A172 (cell line): ENCODE data around the gene ANKS1B. TPM values are rescaled to one million over a fixed set of nuclear protein-coding genes. Genes with fewer than 3 reads are reported as not detected.

ENCODE experiments used
- DNase-seq: peaks from one replicate; pipeline ENCODE4 v3.0.0-alpha.2; 2015; ENCODE audit warnings: low spot score
- total RNA-seq: library from RNA; depleted of rRNA; stranded (reverse); fragments of >200 nt; shearing (Covaris generic); gene quantifications from 2 replicates; pipeline ENCODE4 v1.2.3, GENCODE V29; 2014

The ANKS1B gene
- total RNA-seq, 1 experiment from 2014 or later: 0.24 TPM

DNA sequence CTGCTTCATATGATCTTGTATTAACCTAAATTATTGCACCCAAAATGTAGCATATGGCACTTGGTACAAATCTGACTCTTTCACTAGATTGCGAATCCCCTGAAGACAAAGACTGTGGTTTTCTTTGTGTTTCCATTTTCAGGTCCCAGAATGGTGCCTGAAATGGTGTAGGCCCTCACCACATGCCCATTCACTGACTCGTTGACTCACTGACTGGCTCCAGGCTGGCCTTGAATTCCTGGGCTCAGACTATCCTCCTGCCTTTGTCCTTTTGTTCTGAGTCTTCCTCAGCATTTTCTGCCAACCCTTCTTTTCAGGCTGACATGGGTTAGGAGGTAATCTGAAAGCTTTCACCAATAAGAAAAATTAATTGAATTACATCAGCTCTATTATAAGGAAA lies 705.8 kb downstream of the ANKS1B start:
- no peak for DNase-seq

DNA sequence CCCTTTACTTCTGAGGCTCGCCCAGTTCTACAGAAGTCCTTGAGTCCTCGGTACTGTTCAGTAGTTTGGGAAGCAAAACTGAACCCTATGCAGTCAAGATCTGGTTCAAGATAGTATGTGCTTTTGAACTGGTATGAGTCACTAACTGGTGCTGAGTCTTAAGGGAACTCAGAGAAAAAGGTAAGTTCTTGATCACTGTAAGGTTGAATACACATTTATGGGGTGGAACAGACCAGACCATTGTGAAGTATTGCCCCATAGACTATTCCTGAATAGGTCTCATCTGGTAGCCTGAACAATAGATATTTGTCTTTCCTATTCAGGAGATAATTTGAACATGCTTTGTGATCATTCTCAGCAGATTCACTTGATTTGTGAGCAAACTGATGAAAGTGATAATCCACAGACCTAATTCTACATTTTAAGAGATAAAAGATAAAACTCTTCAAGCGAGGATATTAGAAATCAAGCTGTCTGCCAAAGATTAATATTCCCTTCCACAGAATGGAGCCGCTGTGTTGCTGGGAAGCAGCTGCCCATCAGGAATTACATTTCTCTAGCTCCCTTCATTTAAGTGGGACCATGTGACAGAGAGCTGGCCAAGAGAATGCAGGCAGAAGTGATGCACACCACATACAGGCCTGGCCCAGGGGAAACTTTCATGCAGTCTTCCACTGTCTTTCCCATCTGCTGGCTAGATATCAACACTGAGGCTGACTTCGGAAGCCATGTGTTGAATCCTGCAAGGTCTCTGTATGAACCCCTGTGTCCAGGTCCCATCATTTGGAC lies 707.0 kb downstream of the ANKS1B start:
- no peak for DNase-seq

DNA sequence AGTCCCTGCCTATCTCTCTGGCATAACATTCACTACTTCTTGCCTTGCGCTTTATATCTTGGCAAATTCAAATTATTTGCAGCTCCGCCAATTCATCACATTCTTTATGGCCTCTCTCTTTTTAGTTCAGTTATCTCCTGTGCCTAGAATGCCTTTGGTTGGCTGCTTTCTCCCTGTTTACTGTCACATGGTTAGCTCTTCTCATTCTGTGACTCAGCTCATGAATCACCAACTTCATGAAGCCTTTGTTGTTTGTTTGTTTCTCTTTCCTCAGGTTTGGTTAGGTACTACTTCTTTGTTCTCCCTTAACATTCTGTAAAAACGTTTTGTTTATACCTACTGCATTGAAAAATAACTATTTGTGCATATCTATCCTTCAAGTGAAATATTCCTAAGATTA lies 713.7 kb downstream of the ANKS1B start:
- DNase-seq: peak; percentile 56

DNA sequence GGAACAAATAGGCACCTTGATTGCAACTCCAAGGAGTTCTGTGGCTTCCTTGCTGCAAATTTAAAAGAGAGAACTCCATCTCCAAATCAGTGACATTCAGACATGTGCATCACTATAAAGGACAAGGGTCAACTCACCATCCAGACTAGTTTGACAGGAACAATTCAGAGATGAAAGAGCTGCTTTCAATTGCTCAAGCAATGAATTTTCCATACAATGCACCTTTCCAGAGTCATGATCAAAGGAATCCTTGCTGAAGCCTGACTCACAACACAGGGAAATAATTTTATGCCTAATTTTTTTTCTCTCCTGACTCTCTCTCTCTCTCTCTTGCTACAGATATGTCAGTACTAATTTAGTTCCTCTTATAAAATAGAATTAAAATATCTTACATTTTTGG lies 717.7 kb downstream of the ANKS1B start:
- no peak for DNase-seq

DNA sequence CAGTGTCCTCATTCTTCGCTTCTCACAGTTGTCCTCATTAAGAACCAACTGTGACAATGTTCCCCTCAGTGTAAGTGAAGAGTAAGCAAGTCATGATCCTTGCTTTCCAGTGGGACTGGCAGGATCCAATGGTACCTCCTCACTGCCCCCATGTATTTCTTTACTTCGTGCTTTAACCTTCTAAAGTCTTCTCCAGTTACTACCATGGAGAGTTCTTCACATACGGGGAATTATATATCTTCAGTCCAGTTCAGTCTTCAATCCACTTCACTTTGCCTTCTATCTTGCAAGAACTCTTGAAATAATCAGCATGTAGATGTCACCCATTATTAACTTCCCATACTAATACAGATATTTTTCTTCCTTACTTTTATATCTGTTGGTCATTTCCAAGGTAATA lies 719.1 kb downstream of the ANKS1B start:
- DNase-seq: no peak

DNA sequence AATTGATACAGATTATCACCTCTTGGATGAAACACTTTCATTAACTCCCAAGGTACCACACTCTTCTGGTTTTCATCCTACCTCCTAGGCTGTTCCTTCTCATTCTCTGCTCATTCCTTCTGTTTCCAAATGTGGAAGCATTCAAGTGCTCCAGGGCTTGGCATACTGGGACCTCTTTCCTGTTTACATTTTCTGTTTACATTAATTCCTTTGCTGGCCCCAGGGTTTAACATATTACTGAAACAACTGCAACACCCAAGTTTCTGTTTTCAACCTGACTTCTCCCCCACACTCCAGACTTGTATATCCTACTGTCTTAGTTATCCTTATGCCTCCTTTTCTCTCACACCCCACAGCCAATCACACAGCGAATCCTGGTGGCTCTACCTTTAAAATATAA lies 723.5 kb downstream of the ANKS1B start:
- no peak for DNase-seq

DNA sequence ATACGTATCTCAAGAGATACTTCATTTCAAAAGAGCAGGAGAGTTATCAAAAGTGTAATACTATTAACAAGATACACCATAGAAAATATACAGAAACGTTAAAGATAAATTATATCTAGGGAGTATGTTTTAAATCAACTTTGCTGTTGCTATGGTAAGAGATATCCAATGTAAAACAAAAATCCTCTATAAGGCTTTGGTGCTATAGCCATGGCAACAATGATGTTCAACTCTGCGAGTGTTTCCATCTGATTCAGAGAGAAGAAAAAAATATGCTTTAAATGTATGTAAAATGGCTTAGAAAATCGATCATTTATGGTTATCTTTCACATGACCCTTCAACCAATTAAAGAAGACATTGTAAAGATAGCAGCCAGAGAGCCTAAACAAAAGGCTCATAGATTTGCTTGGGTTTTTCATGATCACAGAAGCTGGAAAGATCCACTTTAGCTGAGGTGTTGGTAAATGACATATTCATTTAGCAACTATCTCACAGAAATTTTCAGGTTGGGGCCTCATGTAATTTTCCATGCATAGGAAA lies 724.2 kb downstream of the ANKS1B start:
- no peak for DNase-seq

DNA sequence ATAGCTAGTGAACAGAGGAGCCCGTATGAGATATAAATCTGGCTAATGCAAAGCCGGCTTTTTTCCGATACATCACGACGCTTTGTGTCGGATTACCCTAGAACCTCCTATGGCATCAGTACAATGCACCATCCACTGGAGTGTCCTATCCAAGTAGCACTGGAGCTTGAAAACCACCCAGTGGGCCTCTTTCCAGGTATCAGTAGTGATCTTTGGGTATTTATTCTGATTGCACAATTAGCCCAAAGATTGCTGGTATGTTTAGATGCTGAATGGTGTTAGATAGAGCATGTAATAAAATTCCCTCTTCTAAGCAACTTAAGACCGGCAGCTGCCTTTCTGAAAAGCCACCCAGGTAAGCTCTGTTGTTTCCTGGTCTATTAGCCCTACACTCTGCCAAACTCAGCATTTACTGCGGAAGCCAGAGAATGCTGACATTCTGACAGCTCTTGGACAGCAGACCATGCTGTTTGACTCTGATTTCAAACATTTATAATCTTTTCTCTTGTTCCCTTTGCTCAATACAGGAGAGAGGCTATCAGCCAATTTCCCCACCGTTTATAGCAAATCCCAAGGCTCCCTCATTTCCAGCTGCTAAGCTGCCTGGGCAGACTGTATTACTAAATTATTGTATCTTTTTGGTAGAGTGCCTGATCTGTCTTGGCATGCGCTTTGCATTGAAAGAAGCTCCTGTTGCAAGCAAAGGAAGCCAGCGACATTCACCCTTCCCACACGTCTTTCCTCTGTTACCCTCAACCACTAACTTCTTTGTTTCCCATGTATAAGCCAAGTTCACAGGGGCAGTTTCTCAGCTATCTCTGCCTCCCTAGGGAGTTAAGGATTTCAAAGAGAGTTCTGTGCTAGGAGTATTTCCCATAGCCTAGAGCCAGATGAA lies 725.4 kb downstream of the ANKS1B start:
- DNase-seq: no peak

DNA sequence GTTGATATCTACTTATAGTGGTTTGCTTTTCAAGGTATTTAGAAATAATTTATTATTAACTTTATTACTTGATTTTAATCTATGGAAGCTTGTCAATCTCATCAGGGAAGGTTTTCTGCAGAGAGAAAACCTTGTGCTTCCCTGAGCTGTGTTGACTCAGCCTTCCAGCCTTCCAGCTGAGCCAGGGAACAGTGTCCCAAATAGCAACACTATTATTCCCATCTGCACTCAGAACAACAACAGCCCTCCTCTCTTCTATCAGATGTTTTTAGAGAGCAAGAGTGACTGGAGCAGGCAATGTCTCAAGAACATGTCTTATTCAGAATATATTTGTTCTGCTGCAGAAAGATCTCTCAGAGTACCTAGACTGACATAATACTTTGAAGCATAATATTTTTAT lies 727.1 kb downstream of the ANKS1B start:
- DNase-seq: no peak

DNA sequence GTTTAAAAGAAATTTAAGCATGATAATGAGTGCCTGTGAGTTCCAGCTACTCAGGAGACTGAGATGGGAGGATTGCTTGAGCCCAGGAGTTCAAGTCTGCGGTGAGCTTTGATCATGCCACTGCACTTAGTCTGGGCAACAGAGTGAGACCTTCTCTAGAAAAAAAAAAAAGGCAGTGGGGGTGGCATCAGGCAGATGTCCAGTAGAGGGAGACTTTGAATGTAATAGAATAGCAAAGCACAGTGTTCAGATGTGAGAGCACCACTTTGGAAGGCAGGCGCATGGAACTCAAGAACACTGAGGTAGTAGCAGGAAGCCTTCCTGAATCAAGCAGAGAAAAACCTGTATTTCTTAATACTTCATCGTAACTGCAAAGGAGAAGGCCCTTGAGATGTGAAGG lies 731.7 kb downstream of the ANKS1B start:
- DNase-seq: peak; percentile 4

DNA sequence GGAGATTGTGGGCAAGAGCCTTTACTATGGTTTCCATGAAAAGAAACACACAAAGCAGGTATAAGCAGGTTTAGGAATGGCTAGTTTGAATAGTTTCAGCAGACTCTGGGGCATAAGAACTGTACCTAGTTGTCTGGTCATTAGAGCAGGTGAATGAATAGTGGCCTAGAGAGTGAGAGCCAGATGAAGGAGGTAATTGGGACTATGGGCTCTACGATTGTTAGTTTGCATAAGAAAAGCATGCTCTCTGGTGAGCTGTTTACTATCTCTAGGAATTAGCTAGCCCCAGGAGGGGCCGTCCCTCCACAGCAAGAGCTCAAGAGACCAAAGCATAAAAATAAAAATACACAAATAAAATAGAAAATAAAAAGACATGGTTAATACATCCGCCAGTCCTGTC lies 734.6 kb downstream of the ANKS1B start:
- no peak for DNase-seq

DNA sequence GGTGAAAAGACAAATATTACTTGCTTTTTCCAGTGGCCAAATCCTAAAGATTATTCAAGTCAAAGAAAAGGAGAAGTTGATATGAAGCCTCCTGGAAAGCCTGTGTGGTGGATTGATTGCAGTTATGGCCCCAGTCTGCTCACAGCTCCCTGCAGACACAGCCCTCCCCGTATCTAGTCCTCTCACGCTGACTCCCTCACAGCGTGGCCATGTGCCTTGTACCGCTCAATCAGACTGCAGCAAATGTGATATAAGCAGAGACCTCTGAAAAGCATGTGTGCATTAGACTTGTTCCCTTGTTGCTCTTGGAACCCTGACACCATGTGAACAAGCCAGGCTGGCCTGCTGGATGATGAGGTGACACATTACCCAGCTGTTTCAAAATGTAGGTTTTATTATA lies 735.2 kb downstream of the ANKS1B start:
- DNase-seq: no peak

DNA sequence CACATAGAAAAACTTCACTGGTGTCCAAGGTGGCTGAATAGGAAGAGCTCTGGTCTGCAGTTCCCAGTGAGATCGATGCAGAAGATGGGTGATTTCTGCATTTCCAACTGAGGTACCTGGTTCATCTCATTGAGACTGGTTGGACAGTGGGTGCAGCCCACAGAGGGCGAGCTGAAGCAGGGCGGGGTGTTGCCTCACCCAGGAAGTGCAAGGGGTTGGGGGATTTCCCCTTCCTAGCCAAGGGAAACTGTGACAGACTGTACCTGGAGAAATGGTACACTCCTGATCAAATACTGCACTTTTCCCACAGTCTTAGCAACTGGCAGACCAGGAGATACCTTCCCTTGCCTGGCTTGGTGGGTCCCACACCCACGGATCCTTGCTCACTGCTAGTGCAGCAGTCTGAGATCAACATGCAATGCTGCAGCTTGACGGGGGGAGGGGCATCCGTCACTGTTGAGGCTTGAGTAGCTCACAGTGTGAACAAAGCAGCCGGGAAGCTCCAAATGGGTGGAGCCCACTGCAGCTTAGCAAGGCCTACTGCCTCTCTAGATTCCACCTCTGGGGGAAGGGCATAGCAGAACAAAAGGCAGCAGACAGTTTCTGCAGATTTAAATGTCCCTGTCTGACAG lies 746.7 kb downstream of the ANKS1B start:
- peak; percentile 2 for DNase-seq

DNA sequence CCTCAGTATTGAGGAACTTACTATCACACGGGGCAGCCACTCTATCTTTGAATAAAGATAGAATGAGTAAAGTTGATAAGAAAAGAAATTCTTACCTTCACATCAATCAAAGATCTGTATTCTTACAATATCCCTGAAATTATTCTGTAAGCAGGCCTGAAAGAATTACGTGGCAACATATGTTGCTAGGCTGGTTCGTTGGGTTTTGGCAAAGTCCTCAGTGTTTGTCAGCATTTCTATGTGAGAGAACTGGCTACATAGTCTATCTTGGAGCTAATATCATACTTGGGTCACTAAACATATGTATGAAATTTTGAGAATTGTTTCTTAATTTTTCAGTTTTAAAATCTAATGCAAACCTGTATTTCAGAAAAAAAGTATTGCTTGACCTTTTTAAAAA lies 749.4 kb downstream of the ANKS1B start:
- DNase-seq: no peak

DNA sequence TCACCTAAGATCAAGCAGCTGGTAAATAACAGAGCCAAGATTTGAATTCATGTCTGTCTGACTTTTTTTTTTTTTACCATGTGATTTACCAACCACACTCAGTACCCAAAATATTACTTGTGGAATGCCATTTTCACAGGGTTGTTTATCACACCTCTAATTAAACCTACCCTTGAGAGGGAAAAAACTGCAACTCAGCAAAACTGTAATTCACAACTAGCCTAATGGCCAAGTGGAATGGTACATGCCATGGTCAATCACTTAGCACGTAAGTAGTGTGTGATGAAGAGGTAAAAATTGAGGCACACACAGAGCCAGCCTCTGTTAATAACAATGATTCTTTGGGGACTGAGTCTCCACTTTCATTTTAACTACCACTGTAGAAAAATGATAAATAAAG lies 750.0 kb downstream of the ANKS1B start:
- no peak for DNase-seq

DNA sequence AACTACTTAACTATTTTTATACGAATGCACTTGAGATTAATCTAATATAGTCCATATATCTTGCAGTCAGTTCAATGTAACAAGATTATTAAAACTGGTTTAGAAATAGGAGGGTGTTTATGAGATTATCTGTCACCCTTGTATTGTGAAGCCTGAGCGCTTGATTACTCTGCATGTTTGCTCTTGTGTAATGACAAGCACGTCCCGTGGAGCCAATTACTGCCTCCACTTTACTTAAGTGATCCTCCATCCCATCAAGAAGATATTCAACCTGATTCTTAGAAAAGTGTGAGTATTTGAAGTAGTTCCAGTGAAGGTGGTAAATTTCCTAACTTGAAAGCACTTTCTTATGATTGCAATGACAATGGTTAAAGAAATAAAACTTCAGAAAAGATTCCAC lies 752.4 kb downstream of the ANKS1B start:
- no peak for DNase-seq

DNA sequence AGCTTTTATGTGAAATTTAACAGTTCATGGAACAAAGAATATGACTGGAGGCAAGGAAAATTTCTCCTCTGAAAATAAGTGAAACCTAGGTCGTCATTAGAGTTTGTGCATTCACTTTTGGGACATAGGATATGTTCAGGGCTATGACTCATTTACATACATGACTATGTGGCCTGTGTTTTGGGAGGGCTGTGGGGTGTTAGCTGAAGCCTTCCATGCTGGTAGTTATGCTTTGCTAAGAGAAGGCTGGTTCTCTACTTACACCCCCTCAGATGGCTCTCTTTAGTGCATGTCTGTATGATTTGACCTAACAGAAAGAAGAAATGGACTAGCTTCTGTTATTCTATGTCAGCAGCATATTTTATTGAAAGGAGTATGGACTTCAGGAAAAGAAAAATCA lies 753.7 kb downstream of the ANKS1B start:
- DNase-seq: no peak

DNA sequence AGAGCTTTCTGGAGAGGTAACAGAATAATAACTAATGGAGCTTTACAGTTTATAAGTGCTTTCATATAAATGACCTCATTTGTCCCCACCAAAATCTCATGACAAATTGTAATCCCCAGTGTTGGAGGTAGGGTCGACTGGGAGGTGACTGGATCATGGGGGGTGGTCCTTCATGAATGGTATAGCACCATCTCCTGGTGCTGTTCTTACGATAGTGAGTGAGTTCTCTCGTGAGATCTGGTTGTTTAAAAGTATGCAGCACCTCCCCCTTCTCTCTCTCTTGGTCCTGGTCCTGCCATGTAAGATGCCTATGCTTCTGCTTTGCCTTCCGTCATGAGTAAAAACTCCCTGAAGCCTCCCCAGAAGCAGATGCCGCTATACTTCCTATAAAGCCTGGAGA lies 760.5 kb downstream of the ANKS1B start:
- DNase-seq: no peak

DNA sequence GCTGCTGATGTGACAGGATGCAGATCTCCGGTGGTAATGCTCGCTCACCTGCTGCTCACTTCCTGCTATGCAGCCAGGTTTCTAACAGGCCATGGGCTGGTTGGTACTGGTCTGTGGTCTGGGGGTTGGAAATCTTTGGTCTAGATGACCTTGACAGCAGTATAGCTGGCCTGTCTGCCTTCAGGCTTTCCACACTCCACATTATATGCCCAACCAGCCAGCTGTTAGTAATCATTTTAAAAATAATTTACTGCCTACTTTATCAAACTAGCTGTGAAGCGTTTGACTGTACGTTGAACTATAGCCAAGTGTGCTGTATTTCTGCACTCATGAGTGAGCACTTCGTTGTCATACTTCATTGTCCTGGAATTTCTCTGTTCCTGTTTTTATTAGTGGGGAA lies 761.2 kb downstream of the ANKS1B start:
- DNase-seq: no peak

DNA sequence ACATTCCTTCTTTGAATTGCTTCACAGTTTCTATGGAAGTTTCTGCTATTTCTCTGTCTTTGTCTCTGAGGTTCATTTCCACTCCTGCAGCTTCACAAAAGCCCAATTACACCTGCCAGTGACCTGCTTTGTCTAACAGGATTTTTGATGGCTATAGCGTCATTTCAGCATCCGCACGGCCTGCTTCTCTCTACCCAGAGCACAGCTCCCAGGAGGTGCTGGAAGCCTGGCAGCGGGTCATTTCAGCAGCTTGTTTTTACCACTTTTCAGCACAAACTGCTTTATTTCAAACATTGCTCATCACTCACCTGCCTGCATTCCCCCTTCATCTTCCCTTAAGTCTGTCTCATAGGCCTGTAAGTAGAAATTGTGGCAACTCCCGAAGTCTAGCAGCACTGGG lies 771.7 kb downstream of the ANKS1B start:
- no peak for DNase-seq

DNA sequence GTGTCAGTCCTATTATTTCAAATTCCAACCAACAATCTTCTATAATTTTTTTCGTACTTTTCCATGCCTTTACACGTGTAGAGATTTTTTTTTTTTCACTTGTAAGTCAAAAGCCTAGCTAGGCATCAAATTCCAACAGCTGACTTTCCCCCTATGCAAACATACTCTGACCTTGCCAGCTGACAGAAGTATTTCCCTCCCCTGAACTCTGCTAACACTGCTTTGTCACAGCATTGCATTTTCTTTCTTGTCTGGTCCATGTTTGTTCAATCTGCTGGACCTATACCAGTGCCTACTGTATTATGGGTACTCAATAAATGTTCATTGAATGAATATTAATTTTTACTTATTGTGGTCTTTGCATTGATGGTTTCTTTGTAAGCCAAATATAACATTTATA lies 772.5 kb downstream of the ANKS1B start:
- no peak for DNase-seq

DNA sequence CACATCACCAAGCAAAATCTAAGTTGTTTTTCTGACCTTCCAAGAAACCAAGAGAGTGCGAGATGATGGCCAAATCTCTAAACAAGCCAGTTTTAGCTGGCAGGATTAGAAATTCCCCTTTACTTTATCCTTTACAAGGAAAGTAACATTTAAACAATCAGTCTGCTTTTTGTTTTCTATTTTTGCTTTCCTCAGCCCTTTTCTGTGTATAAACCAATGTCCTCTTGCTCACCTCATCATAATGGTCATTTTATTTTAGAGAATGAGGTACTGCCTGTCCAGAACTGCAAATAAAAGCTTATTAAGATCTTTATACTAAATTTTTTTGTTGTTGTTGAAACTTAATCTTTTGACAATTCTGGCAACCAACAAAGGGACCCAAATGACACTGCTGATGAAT lies 779.6 kb downstream of the ANKS1B start:
- no peak for DNase-seq
